Jurkat, Clone E6-1 (cell line): ENCODE results near the gene TBX2.

ENCODE experiments used
- DNase-seq: peaks from one replicate; pipeline ENCODE4 v3.0.0-alpha.2; 2011; ENCODE audit warnings: low read depth, low spot score
- H3K4me3 ChIP-seq: 2 replicates; pipeline ENCODE4 v1.5.1; 2011; ENCODE audit warnings: mild to moderate bottlenecking, low read length, control low read depth, moderate library complexity

Gene TBX2

GRCh38 chr17:61384692-61385576, 14.7 kb upstream of the TBX2 start:
- no peak overlapping the region for H3K4me3 ChIP-seq
- DNase-seq: no peak

- no peak overlapping the region for H3K4me3 ChIP-seq
- no peak for DNase-seq
These were observed 13.9 kb upstream of the TBX2 start for GRCh38 chr17:61385577-61386236.

GRCh38 chr17:61386251-61386650, 13.4 kb upstream of the TBX2 start:
- H3K4me3 ChIP-seq: no peak overlapping the region
- DNase-seq: no peak

GRCh38 chr17:61387011-61387410, 12.6 kb upstream of the TBX2 start:
- no peak for DNase-seq
- H3K4me3 ChIP-seq: no peak overlapping the region

GRCh38 chr17:61387511-61388305, 11.9 kb upstream of the TBX2 start:
- no peak for DNase-seq
- H3K4me3 ChIP-seq: no peak overlapping the region

- no peak for DNase-seq
- H3K4me3 ChIP-seq: no peak overlapping the region
These were observed 10.9 kb upstream of the TBX2 start for GRCh38 chr17:61388561-61389356.

- no peak overlapping the region for H3K4me3 ChIP-seq
- no peak for DNase-seq
These were observed 9.8 kb upstream of the TBX2 start for GRCh38 chr17:61389670-61390478.

GRCh38 chr17:61390479-61390791, 9.2 kb upstream of the TBX2 start:
- no peak for DNase-seq
- no peak overlapping the region for H3K4me3 ChIP-seq

- H3K4me3 ChIP-seq: no peak overlapping the region
- DNase-seq: no peak
These were observed 7.9 kb upstream of the TBX2 start for GRCh38 chr17:61391595-61392291.

GRCh38 chr17:61392679-61393078, 7.0 kb upstream of the TBX2 start:
- no peak overlapping the region for H3K4me3 ChIP-seq
- no peak for DNase-seq

GRCh38 chr17:61393550-61393903, 6.1 kb upstream of the TBX2 start:
- no peak overlapping the region for H3K4me3 ChIP-seq
- no peak for DNase-seq

- DNase-seq: no peak
- H3K4me3 ChIP-seq: no peak overlapping the region
These were observed 5.6 kb upstream of the TBX2 start for GRCh38 chr17:61393904-61394629.

- no peak for DNase-seq
- H3K4me3 ChIP-seq: no peak overlapping the region
These were observed 4.8 kb upstream of the TBX2 start for GRCh38 chr17:61394630-61395408.

- no peak for DNase-seq
- H3K4me3 ChIP-seq: no peak overlapping the region
These were observed 4.1 kb upstream of the TBX2 start for GRCh38 chr17:61395409-61395982.

- DNase-seq: no peak
- no peak overlapping the region for H3K4me3 ChIP-seq
These were observed 3.6 kb upstream of the TBX2 start for GRCh38 chr17:61395983-61396585.

- DNase-seq: no peak
- no peak overlapping the region for H3K4me3 ChIP-seq
These were observed 3.0 kb upstream of the TBX2 start for GRCh38 chr17:61396586-61397085.
